BLaER1 treated with 17β-estradiol and CSF1 and Interleukin-3, amounts not matched to agents 10 nM and 100 nM (cell line): ENCODE measurements around the gene KRT35.

Experiments
- H3K27ac ChIP-seq, 11 experiments: shearing (Covaris generic); formaldehyde crosslinking; 2 replicates each; pipeline ENCODE4 v1.8.1; 2022
- H3K27me3 ChIP-seq, 11 experiments: shearing (Covaris generic); formaldehyde crosslinking; 2 replicates each; pipeline ENCODE4 v1.8.1; 2022
- H3K36me3 ChIP-seq, 11 experiments: shearing (Covaris generic); formaldehyde crosslinking; 2 replicates each; pipeline ENCODE4 v1.8.1; 2022
- H3K4me1 ChIP-seq, 10 experiments: shearing (Covaris generic); formaldehyde crosslinking; 2 replicates each; pipeline ENCODE4 v1.8.1; 2022
- H3K4me2 ChIP-seq, 11 experiments: shearing (Covaris generic); formaldehyde crosslinking; 2 replicates each; pipeline ENCODE4 v1.8.1; 2022
- H3K4me3 ChIP-seq, 10 experiments: shearing (Covaris generic); formaldehyde crosslinking; 2 replicates each; pipeline ENCODE4 v1.8.1; 2022
- H3K9ac ChIP-seq, 11 experiments: shearing (Covaris generic); formaldehyde crosslinking; 2 replicates each; pipeline ENCODE4 v1.8.1; 2022
- H3K9me3 ChIP-seq, 11 experiments: shearing (Covaris generic); formaldehyde crosslinking; replicated peaks in 1 of 11; 2 replicates each; pipeline ENCODE4 v1.8.1; 2022
- H4K20me1 ChIP-seq, 11 experiments: shearing (Covaris generic); formaldehyde crosslinking; 2 replicates each; pipeline ENCODE4 v1.8.1; 2022
- Cebpa-rat ChIP-seq, 11 experiments: shearing (Covaris generic); IDR thresholded peaks; 2 replicates each; pipeline ENCODE4 v1.8.1; 2022

KRT35 gene

GRCh38 chr17:41516147-41516829, 35.3 kb upstream of the KRT35 start:
- H3K27ac ChIP-seq = no peak overlapping the region
- H3K27me3 ChIP-seq = no peaks in the 10 kb centered on the region
- H3K4me1 ChIP-seq = peaks cover 0 to 20% (median 2%) of the 10 kb centered on the region in 10 experiments; a peak in 9 of 20 replicates
- H4K20me1 ChIP-seq = no peaks in the 10 kb centered on the region
- no peaks in the 10 kb centered on the region for H3K36me3 ChIP-seq
- no peak overlapping the region for H3K4me3 ChIP-seq
- H3K4me2 ChIP-seq = no peak overlapping the region
- no peaks in the 10 kb centered on the region for H3K9me3 ChIP-seq
- no peak for TF ChIP-seq Cebpa-rat (IDR thresholded peaks at IDR 0.05)
- no peak overlapping the region for H3K9ac ChIP-seq

- no peak overlapping the region for H3K4me3 ChIP-seq
- H3K36me3 ChIP-seq = no peaks in the 10 kb centered on the region
- peak overlapping the region in 4 of 11 experiments; percentile 13 to 65 (median 48); a peak in 6 of 22 replicates for H3K4me2 ChIP-seq
- peaks cover 0 to 16% (median 2%) of the 10 kb centered on the region in 10 experiments; a peak in 9 of 20 replicates for H3K4me1 ChIP-seq
- H3K9me3 ChIP-seq = no peaks in the 10 kb centered on the region
- no peak overlapping the region for H3K9ac ChIP-seq
- TF ChIP-seq Cebpa-rat (IDR thresholded peaks at IDR 0.05) = no peak
- H3K27ac ChIP-seq = no peak overlapping the region
- no peaks in the 10 kb centered on the region for H3K27me3 ChIP-seq
- no peaks in the 10 kb centered on the region for H4K20me1 ChIP-seq
Observed at GRCh38 chr17:41513168-41513547, 32.2 kb upstream of the KRT35 start.

- Histone ChIP-seq H3K36me3 (no peaks in the 10 kb centered on the region), H4K20me1 (no peaks in the 10 kb centered on the region), H3K9me3 (no peaks in the 10 kb centered on the region), H3K27ac (no peak overlapping the region), H3K4me1 (peaks cover 0 to 16% (median 2%) of the 10 kb centered on the region in 10 experiments; a peak in 9 of 20 replicates), H3K27me3 (no peaks in the 10 kb centered on the region), H3K9ac (no peak overlapping the region), H3K4me2 (peak overlapping the region in 4 of 11 experiments; percentile 13 to 65 (median 48); a peak in 7 of 22 replicates), H3K4me3 (no peak overlapping the region)
- no peak for TF ChIP-seq Cebpa-rat (IDR thresholded peaks at IDR 0.05)
Observed at GRCh38 chr17:41512546-41513167, 31.7 kb upstream of the KRT35 start.

- no peaks in the 10 kb centered on the region for H3K27me3 ChIP-seq
- TF ChIP-seq Cebpa-rat (IDR thresholded peaks at IDR 0.05) = no peak
- no peaks in the 10 kb centered on the region for H3K36me3 ChIP-seq
- H3K4me1 ChIP-seq = peaks cover 0 to 25% (median 2%) of the 10 kb centered on the region in 10 experiments; a peak in 9 of 20 replicates
- no peak overlapping the region for H3K4me3 ChIP-seq
- H3K9ac ChIP-seq = no peak overlapping the region
- no peak overlapping the region for H3K27ac ChIP-seq
- no peaks in the 10 kb centered on the region for H4K20me1 ChIP-seq
- H3K9me3 ChIP-seq = no peaks in the 10 kb centered on the region
- H3K4me2 ChIP-seq = no peak overlapping the region
Observed at GRCh38 chr17:41511716-41512115, 30.8 kb upstream of the KRT35 start.

GRCh38 chr17:41511116-41511515, 30.2 kb upstream of the KRT35 start:
- no peak overlapping the region for H3K27ac ChIP-seq

GRCh38 chr17:41510251-41511065, 29.5 kb upstream of the KRT35 start:
- H3K9me3 ChIP-seq = no peaks in the 10 kb centered on the region
- no peaks in the 10 kb centered on the region for H3K36me3 ChIP-seq
- no peak overlapping the region for H3K9ac ChIP-seq
- TF ChIP-seq Cebpa-rat (IDR thresholded peaks at IDR 0.05) = no peak
- no peak overlapping the region for H3K4me3 ChIP-seq
- no peaks in the 10 kb centered on the region for H4K20me1 ChIP-seq
- H3K4me1 ChIP-seq = peaks cover 0 to 38% (median 9%) of the 10 kb centered on the region in 10 experiments; a peak in 12 of 20 replicates
- H3K27me3 ChIP-seq = no peaks in the 10 kb centered on the region
- no peak overlapping the region for H3K27ac ChIP-seq
- H3K4me2 ChIP-seq = no peak overlapping the region; a peak in 1 of 22 replicates

More at GRCh38 chr17:41511116-41511515, 30.2 kb upstream of the KRT35 start:
- H4K20me1 ChIP-seq = no peaks in the 10 kb centered on the region
- H3K4me2 ChIP-seq = no peak overlapping the region
- no peaks in the 10 kb centered on the region for H3K36me3 ChIP-seq
- no peak overlapping the region for H3K9ac ChIP-seq
- TF ChIP-seq Cebpa-rat (IDR thresholded peaks at IDR 0.05) = no peak
- H3K27me3 ChIP-seq = no peaks in the 10 kb centered on the region
- no peaks in the 10 kb centered on the region for H3K9me3 ChIP-seq
- H3K4me3 ChIP-seq = no peak overlapping the region
- H3K4me1 ChIP-seq = peaks cover 0 to 31% (median 7%) of the 10 kb centered on the region in 10 experiments; a peak in 12 of 20 replicates

- Histone ChIP-seq H3K9me3 (no peaks in the 10 kb centered on the region), H3K27ac (no peak overlapping the region), H4K20me1 (no peaks in the 10 kb centered on the region), H3K9ac (no peak overlapping the region), H3K4me1 (peaks cover 0 to 32% (median 7%) of the 10 kb centered on the region in 10 experiments; a peak in 12 of 20 replicates), H3K27me3 (no peaks in the 10 kb centered on the region), H3K4me3 (no peak overlapping the region), H3K36me3 (no peaks in the 10 kb centered on the region), H3K4me2 (peak overlapping the region in 2 of 11 experiments; percentile 7 to 25; a peak in 1 of 22 replicates)
- no peak for TF ChIP-seq Cebpa-rat (IDR thresholded peaks at IDR 0.05)
Observed at GRCh38 chr17:41507315-41507880, 26.4 kb upstream of the KRT35 start.

- H4K20me1 ChIP-seq = no peaks in the 10 kb centered on the region
- H3K27me3 ChIP-seq = no peaks in the 10 kb centered on the region
- no peak overlapping the region for H3K9ac ChIP-seq
- H3K36me3 ChIP-seq = no peaks in the 10 kb centered on the region
- H3K4me1 ChIP-seq = peaks cover 7 to 39% (median 17%) of the 10 kb centered on the region in 10 experiments; a peak in 19 of 20 replicates
- H3K4me3 ChIP-seq = no peak overlapping the region
- no peak for TF ChIP-seq Cebpa-rat (IDR thresholded peaks at IDR 0.05)
- peak overlapping the region in 4 of 11 experiments; percentile 3 to 34 (median 12); a peak in 4 of 22 replicates for H3K4me2 ChIP-seq
- H3K9me3 ChIP-seq = no peaks in the 10 kb centered on the region
- H3K27ac ChIP-seq = no peak overlapping the region
Observed at GRCh38 chr17:41505809-41506767, 25.1 kb upstream of the KRT35 start.
